IPS-18c (cell line): ENCODE results near the gene FOXN3.
A peak's percentile ranks its signal among the peaks of the same experiment; 100 is the strongest.

Experiments
- H3K4me3 ChIP-seq: 2 replicates; pipeline ENCODE4 v1.7.0; 2013; ENCODE audit warnings: low read depth, mild to moderate bottlenecking, low read length, moderate library complexity; ENCODE audit not compliant: insufficient read depth
- H3K9me3 ChIP-seq: one replicate; pipeline ENCODE4 v1.6.1; 2013; ENCODE audit warnings: mild to moderate bottlenecking, low read length, moderate library complexity; ENCODE audit not compliant: control insufficient read depth, insufficient read depth

FOXN3 gene

DNA sequence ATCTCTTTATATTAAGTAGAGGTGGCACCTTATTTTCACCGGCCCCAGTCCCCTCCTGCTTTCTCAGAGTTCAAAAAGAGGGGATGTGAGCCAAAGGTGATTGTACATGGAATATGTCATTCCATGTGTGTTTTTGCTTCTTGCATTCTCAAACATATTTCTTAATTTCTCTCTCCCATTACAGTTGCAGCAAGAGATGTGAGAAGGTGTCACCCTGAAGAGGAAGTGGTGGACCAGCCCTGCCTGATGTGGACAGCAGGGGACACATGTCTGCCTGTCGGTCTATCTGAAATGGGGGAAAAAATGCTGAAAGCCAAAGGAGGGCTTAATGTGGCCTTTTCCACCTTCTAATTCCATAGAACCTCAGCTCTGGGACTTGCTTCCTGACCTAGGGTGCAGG, 1.9 kb upstream of the FOXN3 start:
- H3K4me3 ChIP-seq = no peak overlapping the region
- no peaks in the 10 kb centered on the region for H3K9me3 ChIP-seq

DNA sequence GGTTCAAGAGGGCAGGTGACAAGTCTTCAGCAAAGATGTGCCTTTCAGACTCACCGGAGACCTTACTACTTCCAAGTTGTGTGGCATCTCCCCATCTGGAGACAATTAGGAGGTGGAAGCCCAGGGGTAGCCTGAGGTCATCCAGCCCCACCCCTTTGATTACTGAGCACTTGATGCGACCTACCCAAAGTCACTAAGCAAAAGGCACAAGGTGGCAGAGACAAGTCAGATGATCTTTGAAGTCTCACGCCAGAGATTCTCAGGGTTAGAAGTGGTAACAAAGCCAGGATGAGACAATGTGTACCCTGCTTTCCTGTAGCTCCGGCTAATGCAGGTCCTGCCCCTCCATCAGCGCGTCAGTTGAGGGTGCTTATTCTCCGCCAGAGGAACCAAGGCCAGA, 1.4 kb upstream of the FOXN3 start:
- H3K9me3 ChIP-seq = no peaks in the 10 kb centered on the region
- H3K4me3 ChIP-seq = no peak overlapping the region

DNA sequence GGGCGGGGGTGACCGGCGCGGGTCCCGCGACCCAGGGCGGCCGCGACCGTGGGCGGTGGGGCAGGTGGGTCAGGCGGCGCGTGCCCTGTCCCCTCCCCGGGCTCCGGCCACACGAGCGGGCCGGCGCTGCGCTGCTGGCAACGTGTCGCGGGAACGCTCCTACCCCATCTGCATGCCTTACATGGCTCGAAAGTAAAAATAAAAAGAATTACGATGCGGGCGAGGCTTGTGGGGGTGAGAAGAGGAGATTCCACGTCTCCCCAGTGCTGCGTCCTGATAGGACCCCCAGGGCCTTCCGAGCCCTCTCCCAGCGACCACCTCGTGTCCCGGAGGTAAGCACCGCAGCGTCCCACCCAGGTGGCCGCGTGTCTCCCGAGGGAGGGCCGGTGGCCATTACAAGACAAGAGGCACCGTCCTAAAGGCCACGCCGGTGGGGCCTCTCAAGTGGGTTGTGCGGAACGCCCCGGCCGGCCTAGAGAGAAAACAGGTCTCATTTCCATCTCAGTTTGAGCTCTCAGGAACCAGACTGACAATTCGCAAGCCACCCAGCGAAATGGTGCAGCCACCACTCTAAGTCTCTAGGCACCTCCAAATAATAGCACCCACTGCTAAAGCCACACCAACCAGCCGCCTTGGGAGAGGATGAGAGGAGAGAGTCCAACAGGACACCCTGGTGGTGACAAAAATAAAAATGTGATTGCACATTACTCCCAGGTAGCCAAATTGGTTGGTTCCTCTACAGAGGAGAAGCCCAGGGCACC, 612 bp upstream of the FOXN3 start:
- no peaks in the 10 kb centered on the region for H3K9me3 ChIP-seq
- H3K4me3 ChIP-seq = peak overlapping the region; percentile 72

DNA sequence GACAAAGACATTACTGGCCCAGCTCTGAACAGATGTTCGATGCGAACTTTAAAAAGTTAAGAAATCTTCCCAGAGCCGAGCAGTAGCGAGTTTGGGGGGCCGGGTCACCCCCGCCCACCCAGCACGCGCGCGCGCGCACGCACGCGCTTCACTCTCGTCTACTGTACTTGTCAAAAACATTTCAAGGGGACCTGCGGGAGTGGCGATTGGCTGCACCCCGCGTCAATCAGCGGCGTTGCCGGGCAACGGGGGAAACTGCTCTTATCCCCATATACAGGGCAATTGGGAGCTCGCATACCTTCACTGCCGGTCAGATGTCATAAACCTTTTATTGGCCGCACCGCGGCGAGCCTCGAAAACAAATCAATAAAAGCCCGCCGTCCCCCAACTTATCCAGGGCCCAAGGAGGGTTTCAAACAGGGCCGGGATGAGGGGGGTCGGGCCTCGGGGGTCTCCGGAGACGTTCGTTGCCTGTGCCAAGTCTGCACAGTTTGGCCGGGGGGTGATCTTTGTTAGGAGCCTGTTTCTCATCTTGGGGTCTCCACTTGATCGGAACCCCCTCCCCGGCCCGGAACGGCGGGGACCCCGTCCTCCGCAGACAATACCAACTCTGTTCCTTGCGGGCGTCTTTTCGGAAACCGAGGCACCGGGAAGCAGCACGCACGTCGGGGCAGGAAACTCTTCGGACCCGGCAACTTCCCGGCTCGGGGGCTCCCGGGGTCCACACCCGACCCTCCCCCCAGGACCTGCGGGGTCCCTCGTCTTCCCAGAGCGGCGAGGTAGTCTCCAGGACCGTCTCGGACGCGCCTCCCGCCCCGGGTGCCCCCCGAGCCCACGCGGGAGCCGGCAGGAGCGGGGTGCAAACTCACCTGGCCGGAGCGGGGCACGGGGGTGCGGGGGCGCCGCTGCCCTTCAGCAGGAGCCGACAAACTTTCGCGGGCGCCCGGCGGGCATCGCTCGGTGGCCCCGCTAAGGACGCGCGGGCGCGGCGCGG, 734 bp downstream of the FOXN3 start:
- peak overlapping the region; percentile 71 for H3K4me3 ChIP-seq
- H3K9me3 ChIP-seq = no peaks in the 10 kb centered on the region

DNA sequence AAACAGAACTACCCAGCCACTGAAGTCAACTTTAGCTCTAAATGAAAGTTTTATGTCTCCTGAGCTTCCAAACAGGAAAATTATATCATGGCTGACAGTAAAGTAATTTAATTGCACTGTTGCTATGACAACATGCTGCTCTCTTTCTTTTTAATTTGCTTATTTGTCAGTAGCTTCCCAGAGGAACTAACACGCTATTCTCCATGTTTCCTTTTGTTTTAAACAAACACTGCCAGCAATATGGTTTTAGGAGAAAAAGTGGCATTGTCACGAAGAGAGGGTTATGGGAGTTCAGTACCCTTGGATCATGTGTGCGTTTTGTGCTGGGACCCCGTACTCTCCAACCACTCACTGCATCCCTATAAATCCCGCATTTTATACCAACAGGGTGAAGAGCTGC, 1.9 kb downstream of the FOXN3 start:
- Histone ChIP-seq H3K9me3 (no peaks in the 10 kb centered on the region), H3K4me3 (no peak overlapping the region; the same call in 1 of the 2 replicates)

DNA sequence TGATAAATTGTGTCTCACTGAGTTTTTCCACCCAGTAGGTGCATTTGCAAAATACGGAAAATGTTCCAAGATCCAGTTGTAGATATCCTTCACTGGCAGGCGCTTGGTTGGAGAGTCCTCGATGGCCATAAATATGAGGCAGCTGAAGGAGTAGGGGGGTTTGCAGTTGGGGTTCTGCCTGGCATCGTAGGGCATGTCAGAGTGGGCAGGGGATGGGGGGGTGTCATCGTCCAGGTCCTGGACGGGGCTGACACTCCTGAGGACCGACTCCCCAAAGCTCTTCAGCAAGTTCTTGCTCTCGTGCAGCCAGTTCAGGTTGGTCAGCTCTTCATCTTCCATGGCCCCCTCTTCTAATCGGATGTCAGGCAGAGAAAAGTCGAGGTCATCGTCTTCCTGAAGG, 5.1 kb downstream of the FOXN3 start:
- Histone ChIP-seq H3K9me3 (no peaks in the 10 kb centered on the region), H3K4me3 (no peak overlapping the region)

DNA sequence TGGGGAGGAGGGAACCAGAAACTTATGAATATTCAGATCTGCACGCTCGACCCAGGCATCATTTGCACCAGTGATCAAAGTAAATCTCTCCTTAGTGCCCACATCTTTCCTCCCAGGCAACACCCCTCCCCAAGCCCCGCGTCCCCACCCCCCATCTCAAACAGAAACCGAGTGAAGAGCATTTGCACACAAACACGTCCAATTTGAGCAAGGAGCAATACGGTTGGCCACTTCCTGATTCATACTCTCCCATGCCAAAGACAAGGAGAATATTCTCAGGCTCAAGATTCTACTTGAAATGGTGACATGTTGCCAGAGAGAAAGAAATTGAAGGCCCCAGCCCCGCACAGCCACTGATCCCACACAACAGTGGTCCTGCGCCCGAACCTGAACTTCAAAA, 7.1 kb downstream of the FOXN3 start:
- Histone ChIP-seq H3K4me3 (no peak overlapping the region), H3K9me3 (no peaks in the 10 kb centered on the region)

DNA sequence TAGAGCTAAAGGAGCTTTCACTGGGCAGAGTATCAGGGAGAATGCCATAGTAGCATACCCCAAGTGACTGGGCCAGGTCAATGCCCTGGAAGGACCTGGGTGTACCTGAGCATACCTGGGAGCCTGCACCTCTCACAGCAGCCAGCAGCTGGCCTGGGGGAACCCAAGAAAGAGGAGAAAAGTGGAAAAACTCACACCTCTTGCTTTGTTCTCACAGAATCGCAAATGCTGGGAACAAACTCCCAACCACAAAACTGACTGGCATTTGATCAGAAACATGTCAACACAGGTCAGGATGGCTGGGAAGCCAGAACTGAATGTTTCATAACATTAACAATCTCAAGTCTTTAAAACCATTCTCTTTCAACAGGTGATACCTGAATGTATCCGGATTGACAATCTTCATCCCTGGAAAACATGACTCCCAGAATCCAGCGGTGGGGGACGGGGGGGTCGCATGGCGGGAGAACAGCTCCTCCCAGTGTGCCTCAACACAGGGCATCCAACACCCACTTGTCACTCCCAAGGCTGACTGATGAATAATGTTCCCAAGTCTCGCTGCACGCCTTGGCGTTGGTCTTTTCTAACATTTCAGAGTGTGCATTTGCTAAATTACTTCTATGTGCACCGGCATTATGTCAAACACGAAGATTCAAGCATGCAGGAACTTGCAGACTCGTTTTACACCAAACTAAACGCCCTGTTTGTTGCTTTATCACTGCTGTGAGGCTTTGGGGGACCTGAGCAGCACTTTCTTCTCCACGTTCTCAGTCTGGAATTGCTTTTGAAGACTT, 7.9 kb downstream of the FOXN3 start:
- H3K4me3 ChIP-seq = no peak overlapping the region
- no peaks in the 10 kb centered on the region for H3K9me3 ChIP-seq

DNA sequence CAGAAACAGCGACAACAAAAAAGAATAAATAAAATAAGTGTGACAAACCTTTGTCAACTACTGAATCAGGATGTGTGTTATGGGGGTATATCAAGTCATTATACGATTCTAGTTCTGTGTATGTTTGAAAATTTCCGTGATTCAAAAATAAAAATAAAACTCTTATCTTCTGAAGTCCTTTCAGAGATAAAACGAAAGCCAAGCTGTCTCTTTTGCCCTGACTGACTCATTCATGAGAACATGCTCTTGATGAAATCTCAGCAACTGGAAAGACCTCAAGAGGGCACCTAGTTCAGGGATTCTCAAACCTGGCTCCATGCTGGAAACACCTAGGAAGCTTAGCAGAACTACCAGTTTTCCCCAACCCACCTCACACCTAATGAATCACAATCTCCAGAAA, 9.2 kb downstream of the FOXN3 start:
- Histone ChIP-seq H3K9me3 (no peaks in the 10 kb centered on the region), H3K4me3 (no peak overlapping the region)

DNA sequence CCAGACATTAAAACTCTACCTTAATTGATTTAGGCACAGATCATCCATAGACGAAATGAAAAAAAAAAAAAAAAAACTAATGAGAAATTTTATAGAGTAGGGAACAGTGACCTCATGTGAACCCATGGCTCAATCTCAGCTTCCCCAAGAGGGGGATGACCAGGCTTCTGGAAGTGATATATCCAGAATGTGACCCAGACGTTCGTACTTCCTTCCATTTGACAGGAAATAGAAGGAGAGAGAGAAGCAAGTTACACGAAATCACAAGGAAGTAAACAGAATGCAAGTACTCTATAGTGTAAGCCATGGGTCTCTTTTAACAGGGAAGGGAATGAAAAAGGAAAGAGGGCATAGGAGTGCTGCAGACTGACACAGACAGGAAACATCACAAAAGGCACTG, 10.1 kb downstream of the FOXN3 start:
- H3K4me3 ChIP-seq = no peak overlapping the region
- H3K9me3 ChIP-seq = no peaks in the 10 kb centered on the region

DNA sequence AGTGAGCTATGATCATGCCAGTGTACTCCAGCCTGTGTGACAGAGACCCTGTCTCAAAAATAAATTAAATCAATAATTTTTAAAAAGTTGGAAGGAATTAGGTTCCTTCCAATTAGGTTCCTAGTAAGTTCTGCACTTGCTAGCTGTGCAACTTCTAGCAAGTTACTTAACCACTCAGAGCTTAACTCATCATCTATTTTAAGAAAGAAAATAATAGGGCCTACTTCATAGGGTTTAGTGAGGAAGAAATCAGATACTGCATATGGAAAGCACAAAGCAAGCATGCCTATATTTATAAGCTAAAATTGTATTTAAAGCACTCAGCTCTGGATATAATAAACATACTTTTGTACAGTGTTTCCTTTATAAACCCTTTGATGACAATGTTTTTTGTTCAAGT, 10.7 kb downstream of the FOXN3 start:
- Histone ChIP-seq H3K9me3 (no peaks in the 10 kb centered on the region), H3K4me3 (no peak overlapping the region)

DNA sequence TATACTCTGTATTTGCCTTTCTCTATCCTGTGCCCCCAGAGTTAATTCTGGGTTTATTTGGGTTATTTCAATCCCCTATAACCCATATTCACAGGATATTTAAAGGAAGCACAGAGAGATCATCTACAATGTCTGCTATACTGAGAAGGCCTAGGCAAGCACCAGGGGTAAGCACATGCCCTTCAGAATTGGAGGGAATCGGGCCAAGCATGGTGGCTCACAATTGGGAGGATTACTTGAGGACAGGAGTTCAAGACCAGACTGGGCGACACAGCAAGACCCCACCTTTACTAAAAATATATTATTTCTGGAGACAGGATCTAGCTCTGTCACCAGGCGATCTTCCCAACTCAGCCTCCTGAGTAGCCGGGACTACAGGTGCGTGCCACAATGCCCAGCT, 11.3 kb downstream of the FOXN3 start:
- Histone ChIP-seq H3K9me3 (no peaks in the 10 kb centered on the region), H3K4me3 (no peak overlapping the region)

DNA sequence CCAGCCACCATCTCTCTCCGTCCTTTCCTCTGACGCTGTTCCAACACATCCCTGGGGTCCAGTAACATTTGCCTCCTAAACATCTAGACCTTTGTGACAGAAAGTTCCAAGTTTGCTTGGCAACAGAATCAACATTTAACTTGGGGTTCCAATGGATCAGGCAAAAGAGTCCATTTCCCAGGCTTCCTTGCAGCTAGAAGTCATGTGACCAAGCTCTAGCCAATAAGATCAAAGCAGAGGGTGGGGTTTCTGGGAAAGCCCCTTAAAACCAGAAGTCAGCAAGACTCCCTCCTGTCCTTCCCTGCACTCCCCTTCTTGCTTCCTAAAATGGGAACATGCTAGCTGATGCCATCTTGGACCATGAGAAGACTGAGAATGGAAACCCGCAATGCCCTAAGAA, 14.7 kb downstream of the FOXN3 start:
- no peaks in the 10 kb centered on the region for H3K9me3 ChIP-seq
- no peak overlapping the region for H3K4me3 ChIP-seq

DNA sequence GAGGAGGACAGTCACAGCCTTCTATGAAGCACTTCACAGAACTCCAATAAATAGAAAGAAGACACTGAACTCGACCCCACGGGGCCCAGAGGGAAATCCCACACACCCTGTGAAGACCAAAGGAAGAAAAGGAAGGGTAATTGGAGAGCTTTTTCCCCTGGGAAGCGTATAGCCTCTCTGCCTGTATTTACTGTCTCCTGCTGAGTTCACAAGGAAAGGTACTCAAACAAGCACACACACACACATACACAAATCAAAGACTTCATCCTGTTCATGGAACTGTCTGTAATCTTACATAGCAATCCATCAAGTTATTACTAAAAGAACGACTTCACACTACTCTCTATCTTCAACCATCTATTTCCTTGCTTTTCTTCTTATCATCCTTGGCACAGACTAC, 15.3 kb downstream of the FOXN3 start:
- Histone ChIP-seq H3K4me3 (no peak overlapping the region), H3K9me3 (no peaks in the 10 kb centered on the region)

DNA sequence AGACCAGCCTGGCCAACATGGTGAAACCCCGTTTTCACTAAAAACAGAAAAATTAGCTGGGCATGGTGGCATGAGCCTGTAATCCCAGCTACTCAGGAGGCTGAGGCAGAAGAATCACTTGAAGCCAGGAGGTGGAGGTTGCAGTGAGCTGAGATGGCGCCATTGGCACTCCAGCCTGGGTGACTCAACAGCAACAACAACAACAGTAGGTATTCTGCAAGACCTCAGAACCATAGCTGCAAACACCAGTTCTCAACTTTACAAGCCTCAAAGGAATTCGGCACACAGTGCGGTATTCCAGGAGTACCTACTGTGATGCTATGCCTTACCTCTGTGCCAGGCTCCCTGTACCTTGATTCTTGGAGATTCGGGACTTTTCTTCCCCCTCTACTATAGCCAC, 15.8 kb downstream of the FOXN3 start:
- no peak overlapping the region for H3K4me3 ChIP-seq
- no peaks in the 10 kb centered on the region for H3K9me3 ChIP-seq

DNA sequence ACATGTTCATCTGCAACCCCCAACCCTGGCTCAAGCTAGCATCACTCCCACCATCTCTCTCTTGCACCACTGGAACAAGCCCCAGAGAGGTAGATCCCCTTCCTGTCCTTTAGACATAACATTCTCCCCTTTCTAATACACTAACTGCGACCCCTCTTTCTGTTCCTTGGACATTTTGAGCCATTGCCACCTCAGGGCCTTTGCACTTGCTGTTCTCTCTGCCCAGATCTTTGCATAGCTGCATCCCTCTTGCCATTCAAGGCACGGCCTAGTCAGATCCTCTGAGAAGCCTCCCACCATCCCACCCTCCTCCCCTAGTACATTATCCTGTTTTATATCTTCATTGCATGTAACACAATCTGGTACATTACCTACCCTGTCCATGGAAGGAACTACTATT, 16.5 kb downstream of the FOXN3 start:
- Histone ChIP-seq H3K4me3 (no peak overlapping the region), H3K9me3 (no peaks in the 10 kb centered on the region)

DNA sequence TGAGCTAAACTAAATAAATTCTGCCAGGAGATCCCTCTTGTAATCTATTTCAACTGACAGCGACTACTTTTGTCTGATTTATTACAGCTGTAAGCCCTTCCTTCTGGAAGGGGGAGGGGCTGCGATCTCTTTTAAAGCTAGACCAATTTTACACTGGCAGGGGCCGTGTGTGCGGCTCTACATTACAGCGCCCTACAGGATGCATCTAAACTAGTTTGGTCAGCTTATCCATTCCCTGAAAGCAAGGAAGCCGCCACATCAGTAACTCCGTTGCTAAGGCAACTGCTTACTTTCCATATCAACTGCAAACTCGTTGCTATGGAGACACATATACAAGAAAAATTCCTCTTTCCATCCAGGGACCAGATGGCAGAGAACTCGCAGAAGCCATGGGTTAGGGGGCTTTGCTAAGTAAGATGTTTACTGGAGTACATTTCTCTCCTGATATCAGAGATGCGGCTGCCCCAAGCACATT, 17.4 kb downstream of the FOXN3 start:
- Histone ChIP-seq H3K4me3 (no peak overlapping the region), H3K9me3 (no peaks in the 10 kb centered on the region)
